NCI-H510A treated with DMSO at 0.1 percent for 48 hours (cell line): ENCODE measurements around the gene ADAMTSL3.

Source experiments
- DNase-seq: peaks from one replicate; lab custom pipeline; 2025; lab: John Stamatoyannopoulos, UW

ADAMTSL3 gene

DNA sequence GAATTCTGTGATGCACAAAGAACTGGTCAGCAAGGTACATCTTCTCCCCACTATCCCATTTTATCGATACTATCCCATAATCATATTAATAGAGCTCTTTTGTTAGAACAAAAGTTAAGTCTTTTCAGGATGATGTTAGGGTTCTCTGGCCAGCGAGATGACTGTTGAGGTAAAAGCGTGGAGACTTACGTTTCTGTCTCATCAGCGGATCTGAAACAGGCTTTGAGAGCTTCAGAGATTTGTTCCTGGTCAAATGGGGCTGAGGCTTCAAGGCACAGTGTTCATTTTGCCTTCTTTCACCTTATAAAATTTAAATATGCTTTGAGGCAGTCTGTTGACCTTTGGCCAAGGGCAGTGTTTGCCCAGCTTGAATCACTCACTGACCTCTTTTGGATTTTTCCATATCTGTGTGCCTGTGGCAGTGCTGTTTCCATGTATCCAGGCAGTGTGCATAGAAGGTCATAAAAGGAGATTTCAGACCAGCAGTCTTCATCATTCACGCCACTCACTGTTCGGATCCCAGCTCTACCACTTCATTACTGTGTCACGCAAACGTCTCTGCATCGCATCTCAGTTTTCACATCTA is 3.1 kb downstream of the ADAMTSL3 start:
- DNase-seq, result no peak

- DNase-seq, result no peak
Observed at GRCh38 chr15:83657549-83657948, 3.6 kb downstream of the ADAMTSL3 start.

GRCh38 chr15:83658430-83659416 is 4.8 kb downstream of the ADAMTSL3 start:
- DNase-seq, result no peak

GRCh38 chr15:83659417-83659812 is 5.5 kb downstream of the ADAMTSL3 start:
- DNase-seq, result no peak

DNA sequence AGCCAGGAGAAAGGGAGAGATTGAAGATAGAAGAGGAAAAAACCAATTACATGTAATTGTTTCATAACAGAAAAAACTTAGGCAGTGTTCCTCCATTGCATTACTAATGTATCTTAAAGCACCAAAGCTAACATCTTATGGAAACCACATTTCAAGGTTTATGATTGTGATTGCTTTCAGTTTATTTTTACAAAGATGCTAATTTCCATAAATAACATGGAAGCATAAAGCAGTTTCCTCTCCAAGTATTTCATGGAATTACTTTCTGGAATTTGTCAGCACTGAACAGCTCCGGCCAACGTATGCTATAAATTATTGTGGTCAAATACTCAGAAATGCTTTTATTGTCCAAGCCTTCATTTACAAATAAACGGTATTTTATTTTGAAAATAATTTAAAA is 11.6 kb downstream of the ADAMTSL3 start:
- DNase-seq, result no peak

GRCh38 chr15:83670672-83671229 is 16.8 kb downstream of the ADAMTSL3 start:
- no peak for DNase-seq

GRCh38 chr15:83671603-83672002 is 17.7 kb downstream of the ADAMTSL3 start:
- no peak for DNase-seq

- DNase-seq, result no peak
Observed at GRCh38 chr15:83673385-83673784, 19.5 kb downstream of the ADAMTSL3 start.

GRCh38 chr15:83682476-83683088 is 28.7 kb downstream of the ADAMTSL3 start:
- no peak for DNase-seq

DNA sequence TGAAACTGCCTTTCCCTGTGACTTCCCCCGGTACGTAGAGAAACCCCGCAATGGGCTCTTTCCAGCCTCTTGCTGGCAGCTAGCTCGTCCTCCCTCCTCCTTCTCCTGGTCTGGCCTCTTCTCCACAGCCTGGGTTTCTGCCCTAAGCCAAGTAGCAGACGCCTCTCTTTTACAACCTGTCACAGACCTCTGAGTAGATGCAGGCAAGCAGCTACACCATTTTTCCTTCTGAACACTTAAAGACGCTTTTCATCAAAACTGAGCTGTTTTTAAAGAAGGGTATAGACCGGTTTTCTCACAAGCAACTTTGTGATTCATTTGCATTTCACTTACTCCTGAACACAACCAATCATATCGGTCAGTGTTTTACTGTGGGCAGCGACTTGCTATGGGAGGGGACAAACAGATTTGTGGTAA is 32.0 kb downstream of the ADAMTSL3 start:
- no peak for DNase-seq

DNA sequence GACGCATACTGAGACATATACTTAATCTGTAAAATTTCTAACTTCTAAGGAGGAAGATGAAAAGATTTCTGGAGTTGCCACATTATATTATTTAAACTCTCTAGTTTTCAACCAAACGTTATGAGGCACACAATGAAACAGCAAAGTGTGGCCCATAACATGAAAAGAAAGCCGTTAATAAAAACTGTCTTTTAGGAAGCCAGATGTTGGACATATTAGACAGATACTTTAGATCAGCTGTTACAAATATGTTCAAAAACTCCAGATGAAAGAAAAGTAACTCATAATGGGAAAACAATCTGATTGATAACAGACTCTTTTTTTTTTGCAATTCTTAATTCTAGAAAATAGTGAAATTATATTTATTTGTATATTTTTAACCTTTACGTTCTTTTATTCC is 34.3 kb downstream of the ADAMTSL3 start:
- DNase-seq, result no peak

- DNase-seq, result no peak
Observed at GRCh38 chr15:83690676-83691075, 36.8 kb downstream of the ADAMTSL3 start.

DNA sequence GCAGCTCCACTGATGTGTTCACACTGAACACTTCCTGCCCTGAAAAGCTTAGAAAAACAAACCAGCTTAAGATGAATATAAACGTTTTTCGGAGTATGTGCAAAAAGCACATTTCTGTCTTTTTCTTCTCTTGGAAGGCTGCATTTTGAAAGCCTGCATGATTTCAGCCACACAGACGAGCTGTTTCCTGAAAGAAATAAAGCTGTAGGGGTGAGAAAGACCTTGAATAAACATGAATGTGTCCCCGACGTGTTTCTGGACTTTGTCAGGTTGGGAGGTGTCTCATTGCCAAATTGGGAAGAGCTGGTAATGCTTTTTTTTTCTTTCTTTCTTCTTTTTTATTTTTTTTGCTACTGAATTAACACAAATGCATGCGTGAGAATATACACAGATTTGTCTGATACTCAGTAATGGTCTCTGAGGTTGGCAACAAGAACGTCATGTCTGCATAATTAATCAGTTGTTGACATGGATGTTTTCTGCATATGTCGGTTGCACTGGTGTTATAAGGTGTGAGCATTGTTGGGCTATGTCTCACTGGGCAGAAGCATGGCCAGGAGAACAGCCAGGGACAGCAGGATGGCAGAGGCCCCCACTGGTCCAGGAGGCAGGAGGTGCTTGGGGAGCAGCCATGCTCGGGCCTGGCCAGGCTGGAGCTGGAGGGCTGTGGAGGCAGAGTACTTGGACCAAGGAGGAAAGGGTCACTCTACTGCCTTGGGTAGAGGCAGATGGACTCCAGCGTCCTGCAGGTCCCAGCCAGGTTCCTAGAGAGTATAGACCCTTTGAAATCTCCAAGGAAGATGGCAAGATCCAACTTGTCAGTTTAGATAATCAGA is 39.0 kb downstream of the ADAMTSL3 start:
- no peak for DNase-seq

DNA sequence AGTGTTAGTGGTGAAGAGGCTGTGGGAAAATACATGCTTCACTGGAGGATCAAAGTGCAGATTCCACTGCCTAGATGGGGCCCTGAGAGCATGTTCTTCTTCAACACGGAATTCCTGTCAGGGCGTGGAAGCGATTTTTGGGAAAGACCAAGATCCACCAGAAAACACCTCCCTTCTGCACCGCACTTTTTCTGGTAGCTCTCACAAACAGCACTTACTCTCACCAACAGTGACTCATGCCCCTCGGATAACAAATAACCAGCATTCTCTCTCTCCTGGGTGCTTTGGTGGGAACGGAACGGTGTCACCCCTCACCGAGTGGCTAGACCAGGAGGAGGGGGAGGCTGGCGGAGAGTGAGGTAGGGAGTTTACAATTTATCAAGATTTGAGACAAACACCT is 40.1 kb downstream of the ADAMTSL3 start:
- no peak for DNase-seq

GRCh38 chr15:83694536-83694935 is 40.6 kb downstream of the ADAMTSL3 start:
- no peak for DNase-seq

DNA sequence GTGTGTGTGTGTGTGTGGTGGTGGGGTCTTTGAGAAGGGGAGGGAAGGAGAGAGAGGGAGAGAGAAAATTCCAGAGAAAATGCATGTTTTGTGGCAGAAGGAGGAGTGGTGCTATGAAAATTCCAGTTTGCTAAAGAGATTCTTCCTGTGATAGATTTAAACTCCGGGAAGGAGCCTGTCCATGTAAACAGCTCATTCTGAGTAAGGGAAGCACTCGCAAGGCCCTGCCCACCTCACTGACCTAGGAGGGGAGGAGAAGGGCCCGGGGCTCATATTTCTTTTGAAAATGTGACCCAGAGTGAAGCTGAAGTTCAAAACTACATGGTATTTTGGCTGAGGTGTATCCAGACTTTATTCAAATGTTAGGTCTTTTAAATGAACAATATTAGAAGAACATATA is 41.3 kb downstream of the ADAMTSL3 start:
- DNase-seq, result no peak

DNA sequence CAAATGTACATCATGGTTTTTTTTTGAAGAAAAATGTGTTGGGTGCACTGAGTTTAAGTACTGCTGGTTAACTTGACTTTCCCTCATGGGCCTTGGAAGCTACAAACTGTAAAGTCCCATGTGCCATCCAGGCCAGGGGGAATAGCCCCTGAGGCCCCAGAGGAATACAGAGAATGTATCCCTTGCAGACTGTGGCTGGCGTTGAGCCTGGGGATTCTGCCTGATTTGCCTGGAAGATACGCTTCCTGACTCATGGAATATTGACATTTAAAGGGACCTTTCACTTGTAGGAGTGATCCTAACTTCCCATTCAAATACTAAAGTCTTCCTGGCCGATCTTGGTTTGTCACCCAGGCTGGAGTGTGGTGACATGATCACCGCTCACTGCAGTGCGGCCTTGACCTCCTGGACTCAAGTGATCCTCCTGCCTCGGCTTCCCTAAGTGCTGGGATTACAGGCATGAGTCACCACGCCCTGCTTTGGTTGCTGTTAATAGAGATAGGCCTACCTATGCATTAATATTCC is 42.0 kb downstream of the ADAMTSL3 start:
- DNase-seq, result no peak

DNA sequence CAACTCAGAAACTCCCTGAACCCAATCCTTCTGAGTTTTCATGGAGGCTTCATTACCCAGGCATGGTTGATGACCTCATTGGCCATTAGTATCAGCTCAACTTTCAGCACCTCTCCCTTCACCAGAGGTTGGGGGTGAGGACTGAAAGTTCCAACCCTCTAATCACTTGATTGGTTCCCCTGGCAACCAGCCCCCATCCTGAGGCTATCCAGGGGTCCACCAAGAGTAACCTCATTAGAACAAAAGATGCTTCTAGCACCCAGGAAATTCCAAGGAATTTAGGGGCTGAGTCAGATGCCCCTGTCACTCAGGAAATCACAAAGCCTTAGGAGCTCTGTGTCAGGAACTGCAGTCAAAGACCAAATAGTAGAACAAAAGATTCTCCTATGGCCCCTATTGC is 43.8 kb downstream of the ADAMTSL3 start:
- DNase-seq, result no peak

- no peak for DNase-seq
Observed at GRCh38 chr15:83698294-83698693, 44.4 kb downstream of the ADAMTSL3 start.

GRCh38 chr15:83699028-83699427 is 45.1 kb downstream of the ADAMTSL3 start:
- no peak for DNase-seq

DNA sequence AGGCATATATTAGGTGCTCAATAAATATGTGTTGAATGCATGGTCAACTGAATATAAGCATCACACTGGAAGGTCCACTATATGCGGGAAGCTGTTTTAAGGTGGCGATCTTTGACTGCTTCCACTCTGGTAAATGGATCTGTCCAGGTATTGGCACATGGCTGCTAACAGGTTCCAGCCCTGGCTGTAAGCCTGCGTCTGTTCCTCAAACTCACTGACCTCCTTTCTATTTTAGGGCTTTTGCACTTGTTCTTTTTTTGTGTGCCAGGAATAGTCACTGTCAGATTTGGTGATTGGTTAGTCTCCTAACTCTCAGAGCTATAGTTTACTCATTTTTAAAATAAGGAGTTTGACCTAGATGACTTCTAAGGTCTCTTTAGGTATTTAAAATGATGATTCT is 46.2 kb downstream of the ADAMTSL3 start:
- DNase-seq, result no peak
